Measurements from ENCODE around the gene FANCL.
"Not testable (repeated sequence)": the region's sequence is repeated elsewhere in the genome, so short reads cannot be mapped to it uniquely, and the experiment has no call there.

The FANCL gene

GRCh38 chr2:58182527-58182926 lies 58.6 kb downstream of the FANCL start:
- TF ChIP-seq CTCF (IDR thresholded peaks at IDR 0.05; ENCODE audit: unreplicated experiment in 3 of 3): no peak
- Mint-ChIP-seq H3K4me3 (no peak overlapping the region), H3K4me1 (no peaks in the 10 kb centered on the region), H3K27me3 (ENCODE audit: low read depth) (no peaks in the 10 kb centered on the region), H3K9me3 (peaks cover 26% of the 10 kb centered on the region), H3K36me3 (ENCODE audit: low read depth) (peaks cover 63% of the 10 kb centered on the region), H3K27ac (no peak overlapping the region)

- H3K27ac Mint-ChIP-seq: no peak overlapping the region
- no peak overlapping the region for H3K4me3 Mint-ChIP-seq
- H3K36me3 Mint-ChIP-seq (ENCODE audit: low read depth): peaks cover 52% of the 10 kb centered on the region
- H3K4me1 Mint-ChIP-seq: no peaks in the 10 kb centered on the region
- peaks cover 26% of the 10 kb centered on the region for H3K9me3 Mint-ChIP-seq
- no peaks in the 10 kb centered on the region for H3K27me3 Mint-ChIP-seq (ENCODE audit: low read depth)
- TF ChIP-seq CTCF (IDR thresholded peaks at IDR 0.05; ENCODE audit: unreplicated experiment in 3 of 3): no peak
Measured at GRCh38 chr2:58180635-58181034, 60.5 kb downstream of the FANCL start.

- Mint-ChIP-seq H3K9me3 (peaks cover 26% of the 10 kb centered on the region), H3K36me3 (ENCODE audit: low read depth) (peaks cover 55% of the 10 kb centered on the region)
- not testable (repeated sequence) for H3K27me3 Mint-ChIP-seq (ENCODE audit: low read depth); H3K27ac Mint-ChIP-seq; H3K4me1 Mint-ChIP-seq; H3K4me3 Mint-ChIP-seq
Measured at GRCh38 chr2:58180175-58180574, 61.0 kb downstream of the FANCL start.

- H3K36me3 Mint-ChIP-seq (ENCODE audit: low read depth): peaks cover 77% of the 10 kb centered on the region
- peaks cover 50% of the 10 kb centered on the region for H3K9me3 Mint-ChIP-seq
- H3K4me1 Mint-ChIP-seq; H3K4me3 Mint-ChIP-seq; H3K27me3 Mint-ChIP-seq (ENCODE audit: low read depth); H3K27ac Mint-ChIP-seq: not testable (repeated sequence)
Measured at GRCh38 chr2:58177187-58177586, 63.9 kb downstream of the FANCL start.

- H3K27me3 Mint-ChIP-seq (ENCODE audit: low read depth); H3K27ac Mint-ChIP-seq; H3K4me3 Mint-ChIP-seq; H3K4me1 Mint-ChIP-seq: not testable (repeated sequence)
- peaks cover 71% of the 10 kb centered on the region for H3K36me3 Mint-ChIP-seq (ENCODE audit: low read depth)
- H3K9me3 Mint-ChIP-seq: peaks cover 44% of the 10 kb centered on the region
Measured at GRCh38 chr2:58171831-58172230, 69.3 kb downstream of the FANCL start.

GRCh38 chr2:58170334-58170933 lies 70.7 kb downstream of the FANCL start:
- Mint-ChIP-seq H3K36me3 (ENCODE audit: low read depth) (peaks cover 71% of the 10 kb centered on the region), H3K9me3 (peaks cover 44% of the 10 kb centered on the region)
- H3K4me1 Mint-ChIP-seq; H3K27me3 Mint-ChIP-seq (ENCODE audit: low read depth); H3K27ac Mint-ChIP-seq; H3K4me3 Mint-ChIP-seq: not testable (repeated sequence)

- Mint-ChIP-seq H3K36me3 (ENCODE audit: low read depth) (peaks cover 70% of the 10 kb centered on the region), H3K9me3 (peaks cover 43% of the 10 kb centered on the region)
- not testable (repeated sequence) for H3K27ac Mint-ChIP-seq; H3K4me1 Mint-ChIP-seq; H3K4me3 Mint-ChIP-seq; H3K27me3 Mint-ChIP-seq (ENCODE audit: low read depth)
Measured at GRCh38 chr2:58169845-58170244, 71.3 kb downstream of the FANCL start.

GRCh38 chr2:58168130-58168529 lies 73.0 kb downstream of the FANCL start:
- H3K36me3 Mint-ChIP-seq (ENCODE audit: low read depth): peaks cover 55% of the 10 kb centered on the region
- not testable (repeated sequence) for H3K27ac Mint-ChIP-seq; H3K27me3 Mint-ChIP-seq (ENCODE audit: low read depth); H3K4me1 Mint-ChIP-seq; H3K4me3 Mint-ChIP-seq
- H3K9me3 Mint-ChIP-seq: peaks cover 29% of the 10 kb centered on the region

- Mint-ChIP-seq H3K27me3 (ENCODE audit: low read depth) (no peaks in the 10 kb centered on the region), H3K4me3 (no peak overlapping the region), H3K4me1 (no peaks in the 10 kb centered on the region), H3K36me3 (ENCODE audit: low read depth) (peaks cover 49% of the 10 kb centered on the region), H3K27ac (no peak overlapping the region), H3K9me3 (no peaks in the 10 kb centered on the region)
- no peak for TF ChIP-seq CTCF (IDR thresholded peaks at IDR 0.05; ENCODE audit: unreplicated experiment in 3 of 3)
Measured at GRCh38 chr2:58163913-58164312, 77.2 kb downstream of the FANCL start.

All from nephron (organoid).